SK-N-SH treated with all-trans-retinoic acid at 6 μM for 48 hours (cell line): Measurements from ENCODE around the gene FNDC8.
"Not testable (repeated sequence)": the region's sequence is repeated elsewhere in the genome, so short reads cannot be mapped to it uniquely, and the experiment has no call there.

Experiments
- ATAC-seq: fragments of 200-7000 bp; cut with Tn5 transposase; 3 replicates; pipeline ENCODE4 v1.9.1; 2020; ENCODE audit warnings: mild to moderate bottlenecking, moderate library complexity
- ARNTL ChIP-seq: fragments of 450-650 bp; formaldehyde crosslinking; IDR thresholded peaks from 2 replicates; pipeline ENCODE4 v1.5.0; 2020; ENCODE audit warnings: low read depth, mild to moderate bottlenecking, moderate library complexity, borderline replicate concordance
- CSDC2 ChIP-seq: fragments of 250-450 bp; sonication (Bioruptor Pico); IDR thresholded peaks from 2 replicates; pipeline ENCODE4 v1.5.0; 2020; ENCODE audit warnings: mild to moderate bottlenecking, moderate library complexity
- ESRRG ChIP-seq: fragments of 250-450 bp; sonication (Bioruptor Pico); IDR thresholded peaks from 2 replicates; pipeline ENCODE4 v1.6.1; 2021; ENCODE audit warnings: mild to moderate bottlenecking
- GLIS3 ChIP-seq: fragments of 250-450 bp; sonication (Bioruptor Pico); IDR thresholded peaks from 2 replicates; pipeline ENCODE4 v1.5.0; 2020; ENCODE audit warnings: mild to moderate bottlenecking, moderate library complexity
- ISL1 ChIP-seq: fragments of 250-450 bp; sonication (Bioruptor Pico); IDR thresholded peaks from 2 replicates; pipeline ENCODE4 v2.1.2; 2022; ENCODE audit warnings: mild to moderate bottlenecking, moderate library complexity
- PPARA ChIP-seq: fragments of 250-450 bp; sonication (Bioruptor Pico); IDR thresholded peaks from 2 replicates; pipeline ENCODE4 v1.5.0; 2020; ENCODE audit warnings: mild to moderate bottlenecking, borderline replicate concordance
- SNAI2 ChIP-seq: fragments of 250-450 bp; sonication (Bioruptor Pico); IDR thresholded peaks from 2 replicates; pipeline ENCODE4 v1.5.0; 2020; ENCODE audit warnings: mild to moderate bottlenecking, moderate library complexity
- TCF4 ChIP-seq: fragments of 250-450 bp; sonication (Bioruptor Pico); IDR thresholded peaks from 2 replicates; pipeline ENCODE4 v1.8.0; 2021; ENCODE audit warnings: mild to moderate bottlenecking, moderate library complexity, borderline replicate concordance
- TOX ChIP-seq: fragments of 250-450 bp; sonication (Bioruptor Pico); IDR thresholded peaks from 2 replicates; pipeline ENCODE4 v1.8.0; 2021; ENCODE audit warnings: mild to moderate bottlenecking, moderate library complexity, borderline replicate concordance
- ZFP3 ChIP-seq: fragments of 250-450 bp; sonication (Bioruptor Pico); IDR thresholded peaks from 2 replicates; pipeline ENCODE4 v1.5.0; 2020; ENCODE audit warnings: mild to moderate bottlenecking, moderate library complexity
- ZFP30 ChIP-seq: fragments of 450-650 bp; formaldehyde crosslinking; IDR thresholded peaks from 2 replicates; pipeline ENCODE4 v1.5.0; 2022; ENCODE audit warnings: mild to moderate bottlenecking, moderate library complexity
- ZNF8 ChIP-seq: fragments of 450-650 bp; formaldehyde crosslinking; IDR thresholded peaks from 2 replicates; pipeline ENCODE4 v1.5.0; 2020; ENCODE audit warnings: mild to moderate bottlenecking, moderate library complexity
- TF ChIP-seq, protein P1 (sequence below): fragments of 250-450 bp; sonication (Bioruptor Pico); IDR thresholded peaks from 2 replicates; pipeline ENCODE4 v1.8.0; 2020; ENCODE audit warnings: mild to moderate bottlenecking, moderate library complexity, borderline replicate concordance
- TF ChIP-seq, protein P2 (sequence below): fragments of 250-450 bp; sonication (Bioruptor Pico); IDR thresholded peaks from 2 replicates; pipeline ENCODE4 v1.5.0; 2020; ENCODE audit warnings: mild to moderate bottlenecking, moderate library complexity
- TF ChIP-seq, protein P3 (sequence below): fragments of 250-450 bp; sonication (Bioruptor Pico); IDR thresholded peaks from 2 replicates; pipeline ENCODE4 v1.5.1; 2020; ENCODE audit warnings: low read depth, mild to moderate bottlenecking, moderate library complexity

Gene FNDC8

GRCh38 chr17:35149941-35150340 is 28.5 kb downstream of the FNDC8 start (continued):
- TF ChIP-seq PPARA (CRISPR knock-in tag) = no peak
- TF ChIP-seq ZNF8 (CRISPR knock-in tag) = no peak
- no peak for TF ChIP-seq TOX
- TF ChIP-seq ARNTL = no peak
- no peak for TF ChIP-seq ISL1
- TF ChIP-seq ZFP3 = no peak
- no peak for TF ChIP-seq ESRRG
- TF ChIP-seq, protein P1, sequence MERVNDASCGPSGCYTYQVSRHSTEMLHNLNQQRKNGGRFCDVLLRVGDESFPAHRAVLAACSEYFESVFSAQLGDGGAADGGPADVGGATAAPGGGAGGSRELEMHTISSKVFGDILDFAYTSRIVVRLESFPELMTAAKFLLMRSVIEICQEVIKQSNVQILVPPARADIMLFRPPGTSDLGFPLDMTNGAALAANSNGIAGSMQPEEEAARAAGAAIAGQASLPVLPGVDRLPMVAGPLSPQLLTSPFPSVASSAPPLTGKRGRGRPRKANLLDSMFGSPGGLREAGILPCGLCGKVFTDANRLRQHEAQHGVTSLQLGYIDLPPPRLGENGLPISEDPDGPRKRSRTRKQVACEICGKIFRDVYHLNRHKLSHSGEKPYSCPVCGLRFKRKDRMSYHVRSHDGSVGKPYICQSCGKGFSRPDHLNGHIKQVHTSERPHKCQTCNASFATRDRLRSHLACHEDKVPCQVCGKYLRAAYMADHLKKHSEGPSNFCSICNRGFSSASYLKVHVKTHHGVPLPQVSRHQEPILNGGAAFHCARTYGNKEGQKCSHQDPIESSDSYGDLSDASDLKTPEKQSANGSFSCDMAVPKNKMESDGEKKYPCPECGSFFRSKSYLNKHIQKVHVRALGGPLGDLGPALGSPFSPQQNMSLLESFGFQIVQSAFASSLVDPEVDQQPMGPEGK = no peak

DNA sequence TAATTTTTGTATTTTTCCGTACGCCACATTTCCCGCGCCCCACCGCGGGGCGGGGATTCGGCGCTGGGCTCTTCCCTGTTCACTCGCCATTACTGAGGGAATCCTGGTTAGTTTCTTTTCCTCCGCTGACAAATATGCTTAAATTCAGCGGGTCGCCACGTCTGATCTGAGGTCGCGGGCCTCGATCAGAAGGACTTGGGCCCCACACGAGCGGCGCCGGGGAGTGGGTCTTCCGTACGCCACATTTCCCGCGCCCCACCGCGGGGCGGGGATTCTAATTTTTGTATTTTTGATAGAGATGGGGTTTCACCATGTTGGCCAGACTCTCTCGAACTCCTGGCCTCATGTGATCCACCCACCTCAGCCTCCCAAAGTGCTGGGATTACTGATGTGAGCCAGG is 29.7 kb downstream of the FNDC8 start:
- ATAC-seq = not testable (repeated sequence)

DNA sequence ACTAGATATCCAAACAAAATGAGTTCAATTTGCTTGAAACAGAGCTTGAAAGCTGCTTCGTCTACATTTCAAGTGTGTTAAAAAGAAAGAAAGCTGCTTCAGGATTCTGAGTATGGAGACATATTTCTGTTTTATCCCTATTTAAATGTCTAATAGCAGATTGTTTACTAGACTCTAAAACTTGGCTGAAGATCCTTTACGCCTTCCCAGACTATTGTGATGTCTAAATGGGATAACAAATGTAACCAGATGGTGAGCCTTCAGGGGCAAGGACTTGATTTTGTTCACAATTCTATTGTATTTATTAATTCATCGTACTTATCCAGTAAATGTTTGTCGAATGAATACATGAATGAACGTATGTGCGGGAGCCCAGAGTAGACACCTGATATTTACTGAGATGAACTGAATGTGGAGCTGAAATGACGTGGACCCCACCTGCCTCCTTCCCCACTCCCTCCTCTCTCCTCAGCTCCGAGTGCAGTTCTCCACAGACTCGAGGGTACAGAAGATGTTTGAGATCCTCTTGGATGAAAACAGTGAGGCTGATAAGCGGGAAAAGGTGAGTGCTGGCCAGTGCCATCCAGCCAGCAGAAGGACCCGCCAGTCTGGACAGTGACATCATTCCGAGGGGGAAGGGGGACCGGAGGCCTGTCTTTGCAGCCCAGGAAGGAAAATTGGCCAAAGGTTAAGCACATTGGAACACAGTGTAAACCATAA is 31.2 kb downstream of the FNDC8 start:
- TF ChIP-seq SNAI2 (CRISPR knock-in tag) (no peak), CSDC2 (CRISPR knock-in tag) (no peak), ZFP30 (CRISPR knock-in tag) (no peak), PPARA (CRISPR knock-in tag) (no peak), ZFP3 (no peak), TOX (no peak), ARNTL (no peak)
- TF ChIP-seq, protein P1 = no peak
- TF ChIP-seq, protein P2, sequence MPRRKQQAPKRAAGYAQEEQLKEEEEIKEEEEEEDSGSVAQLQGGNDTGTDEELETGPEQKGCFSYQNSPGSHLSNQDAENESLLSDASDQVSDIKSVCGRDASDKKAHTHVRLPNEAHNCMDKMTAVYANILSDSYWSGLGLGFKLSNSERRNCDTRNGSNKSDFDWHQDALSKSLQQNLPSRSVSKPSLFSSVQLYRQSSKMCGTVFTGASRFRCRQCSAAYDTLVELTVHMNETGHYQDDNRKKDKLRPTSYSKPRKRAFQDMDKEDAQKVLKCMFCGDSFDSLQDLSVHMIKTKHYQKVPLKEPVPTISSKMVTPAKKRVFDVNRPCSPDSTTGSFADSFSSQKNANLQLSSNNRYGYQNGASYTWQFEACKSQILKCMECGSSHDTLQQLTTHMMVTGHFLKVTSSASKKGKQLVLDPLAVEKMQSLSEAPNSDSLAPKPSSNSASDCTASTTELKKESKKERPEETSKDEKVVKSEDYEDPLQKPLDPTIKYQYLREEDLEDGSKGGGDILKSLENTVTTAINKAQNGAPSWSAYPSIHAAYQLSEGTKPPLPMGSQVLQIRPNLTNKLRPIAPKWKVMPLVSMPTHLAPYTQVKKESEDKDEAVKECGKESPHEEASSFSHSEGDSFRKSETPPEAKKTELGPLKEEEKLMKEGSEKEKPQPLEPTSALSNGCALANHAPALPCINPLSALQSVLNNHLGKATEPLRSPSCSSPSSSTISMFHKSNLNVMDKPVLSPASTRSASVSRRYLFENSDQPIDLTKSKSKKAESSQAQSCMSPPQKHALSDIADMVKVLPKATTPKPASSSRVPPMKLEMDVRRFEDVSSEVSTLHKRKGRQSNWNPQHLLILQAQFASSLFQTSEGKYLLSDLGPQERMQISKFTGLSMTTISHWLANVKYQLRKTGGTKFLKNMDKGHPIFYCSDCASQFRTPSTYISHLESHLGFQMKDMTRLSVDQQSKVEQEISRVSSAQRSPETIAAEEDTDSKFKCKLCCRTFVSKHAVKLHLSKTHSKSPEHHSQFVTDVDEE = no peak
- ATAC-seq = no peak

DNA sequence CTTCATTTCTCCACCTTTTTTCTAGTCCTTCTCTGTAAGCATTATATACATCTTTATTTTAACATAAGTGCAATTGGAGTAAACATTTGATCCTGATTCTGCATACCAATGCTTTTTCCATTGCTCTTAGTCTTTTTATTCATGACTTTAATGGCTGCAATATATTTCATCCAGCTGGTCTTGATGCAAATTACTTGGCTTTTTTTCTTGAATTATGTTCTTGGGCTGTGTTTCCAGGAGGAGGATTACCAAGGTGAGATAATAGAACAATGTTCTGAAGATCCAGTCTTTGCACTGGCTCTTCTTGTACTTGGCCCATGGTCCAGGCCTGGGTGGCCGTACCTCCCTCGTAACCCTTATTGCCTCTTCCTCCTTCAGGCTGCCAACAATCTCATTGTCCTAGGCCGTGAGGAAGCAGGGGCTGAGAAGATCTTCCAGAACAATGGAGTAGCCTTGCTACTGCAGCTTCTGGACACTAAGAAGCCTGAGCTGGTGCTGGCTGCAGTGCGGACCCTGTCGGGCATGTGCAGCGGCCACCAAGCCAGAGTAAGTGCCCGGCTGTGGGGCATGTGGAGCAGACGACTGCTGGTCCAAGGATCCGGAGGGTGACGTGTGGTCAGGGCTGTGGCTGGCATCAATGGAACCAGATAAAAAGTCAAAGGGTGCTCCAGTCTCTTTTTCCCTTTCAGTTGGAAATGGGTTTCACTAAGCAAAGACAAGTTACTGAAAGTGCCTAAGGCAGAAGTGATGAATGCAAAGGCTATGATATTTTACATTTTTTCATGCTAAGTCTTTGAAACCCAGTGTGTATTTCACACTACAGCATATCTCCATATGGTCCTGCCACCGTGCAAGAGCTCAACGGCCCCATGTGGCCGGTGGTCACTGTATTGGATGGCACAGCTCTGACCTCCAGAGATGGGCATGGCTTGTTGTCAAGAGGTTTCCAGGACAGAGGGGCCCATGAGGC is 33.1 kb downstream of the FNDC8 start:
- no peak for ATAC-seq
- TF ChIP-seq PPARA (CRISPR knock-in tag) = no peak
- TF ChIP-seq ARNTL = no peak
- TF ChIP-seq, protein P2 = no peak
- TF ChIP-seq ZFP3 = no peak
- TF ChIP-seq TCF4 (CRISPR knock-in tag) = no peak
- no peak for TF ChIP-seq ZFP30 (CRISPR knock-in tag)
- TF ChIP-seq GLIS3 = no peak
- TF ChIP-seq, protein P3, sequence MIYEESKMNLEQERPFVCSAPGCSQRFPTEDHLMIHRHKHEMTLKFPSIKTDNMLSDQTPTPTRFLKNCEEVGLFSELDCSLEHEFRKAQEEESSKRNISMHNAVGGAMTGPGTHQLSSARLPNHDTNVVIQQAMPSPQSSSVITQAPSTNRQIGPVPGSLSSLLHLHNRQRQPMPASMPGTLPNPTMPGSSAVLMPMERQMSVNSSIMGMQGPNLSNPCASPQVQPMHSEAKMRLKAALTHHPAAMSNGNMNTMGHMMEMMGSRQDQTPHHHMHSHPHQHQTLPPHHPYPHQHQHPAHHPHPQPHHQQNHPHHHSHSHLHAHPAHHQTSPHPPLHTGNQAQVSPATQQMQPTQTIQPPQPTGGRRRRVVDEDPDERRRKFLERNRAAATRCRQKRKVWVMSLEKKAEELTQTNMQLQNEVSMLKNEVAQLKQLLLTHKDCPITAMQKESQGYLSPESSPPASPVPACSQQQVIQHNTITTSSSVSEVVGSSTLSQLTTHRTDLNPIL (CRISPR knock-in tag) = no peak
